Neural cell (in vitro differentiated cells): Measurements from ENCODE around the gene MYO18B. TPM values are rescaled to one million over a fixed set of nuclear protein-coding genes. Genes with fewer than 3 reads are reported as not detected.

Experiments
- H2AFZ ChIP-seq: fragments of 200-600, 300-800 bp; sonication (generic), shearing (Covaris generic); 2 replicates; pipeline ENCODE4 v1.6.0; 2014; ENCODE audit warnings: low read depth, mild to moderate bottlenecking, antibody characterized with exemption, low read length, moderate library complexity
- H3F3A ChIP-seq: fragments of 200-600 bp; shearing (Covaris generic); 2 replicates; pipeline ENCODE4 v1.6.1; 2016; ENCODE audit warnings: mild to moderate bottlenecking, moderate library complexity, mixed read lengths, antibody characterized with exemption, low read length; ENCODE audit not compliant: insufficient read depth, poor library complexity, severe bottlenecking
- H3K27ac ChIP-seq: fragments of 200-600, 300-800 bp; sonication (generic), shearing (Covaris generic); 2 replicates; pipeline ENCODE4 v1.5.1; 2014; ENCODE audit warnings: mild to moderate bottlenecking, low read length, moderate library complexity
- H3K27me3 ChIP-seq: fragments of 300-800, 200-600 bp; sonication (generic), shearing (Covaris generic); 2 replicates; pipeline ENCODE4 v1.6.0; 2014; ENCODE audit warnings: mild to moderate bottlenecking, low read depth, low read length, moderate library complexity; ENCODE audit not compliant: insufficient read depth
- H3K36me3 ChIP-seq: fragments of 300-800, 200-600 bp; sonication (generic), shearing (Covaris generic); 2 replicates; pipeline ENCODE4 v1.5.1; 2014; ENCODE audit warnings: mild to moderate bottlenecking, antibody characterized with exemption, low read length, moderate library complexity; ENCODE audit not compliant: insufficient read depth
- H3K4me2 ChIP-seq: fragments of 300-800, 200-600 bp; sonication (generic), shearing (Covaris generic); 2 replicates; pipeline ENCODE4 v1.6.0; 2014; ENCODE audit warnings: mild to moderate bottlenecking, low read length
- H3K4me3 ChIP-seq: fragments of 300-800, 200-600 bp; sonication (generic), shearing (Covaris generic); 2 replicates; pipeline ENCODE4 v1.5.1; 2014; ENCODE audit warnings: mild to moderate bottlenecking, low read length, moderate library complexity
- H3K79me2 ChIP-seq: fragments of 200-600 bp; shearing (Covaris generic); replicated peaks from 2 replicates; pipeline ENCODE4 v1.6.0; 2014; ENCODE audit warnings: mild to moderate bottlenecking, low read length, moderate library complexity; ENCODE audit not compliant: insufficient read depth
- H3K9ac ChIP-seq: fragments of 300-800, 200-600 bp; sonication (generic), shearing (Covaris generic); 2 replicates; pipeline ENCODE4 v1.6.1; 2016; ENCODE audit warnings: mild to moderate bottlenecking, low read length, mixed read lengths
- H3K9me2 ChIP-seq: fragments of 200-600 bp; shearing (Covaris generic); 2 replicates; pipeline ENCODE4 v1.6.1; 2016; ENCODE audit warnings: mild to moderate bottlenecking, low read length, mixed read lengths; ENCODE audit not compliant: insufficient read depth
- H3K9me3 ChIP-seq: fragments of 200-600, 300-800 bp; sonication (generic), shearing (Covaris generic); 2 replicates; pipeline ENCODE4 v1.6.1; 2016; ENCODE audit warnings: mild to moderate bottlenecking, mixed run types, low read length, moderate library complexity, mixed read lengths
- H4K20me1 ChIP-seq: fragments of 200-600 bp; shearing (Covaris generic); 2 replicates; pipeline ENCODE4 v1.6.1; 2016; ENCODE audit warnings: mild to moderate bottlenecking, mixed run types; ENCODE audit not compliant: insufficient read depth
- EP300 ChIP-seq: fragments of 450-650 bp; conservative IDR thresholded peaks from 2 replicates; pipeline ENCODE4 v1.6.1; 2014; ENCODE audit warnings: antibody characterized with exemption, mild to moderate bottlenecking, moderate library complexity; ENCODE audit not compliant: poor library complexity, severe bottlenecking
- EZH2 ChIP-seq: fragments of 200-600, 300-800 bp; shearing (Covaris generic), sonication (generic); IDR thresholded peaks from 2 replicates; pipeline ENCODE4 v1.6.1; 2014; ENCODE audit warnings: antibody characterized with exemption, low read length, borderline replicate concordance, mild to moderate bottlenecking; ENCODE audit not compliant: insufficient read depth, poor library complexity, severe bottlenecking
- MXI1 ChIP-seq: fragments of 450-650 bp; conservative IDR thresholded peaks from 2 replicates; pipeline ENCODE4 v1.6.1; 2014; ENCODE audit warnings: antibody characterized with exemption, mild to moderate bottlenecking; ENCODE audit not compliant: poor library complexity, severe bottlenecking
- POLR2AphosphoS5 ChIP-seq: IDR thresholded peaks from 2 replicates; pipeline ENCODE4 v1.6.1; 2012
- RAD21 ChIP-seq: fragments of 450-650 bp; conservative IDR thresholded peaks from 2 replicates; pipeline ENCODE4 v1.6.1; 2014; ENCODE audit warnings: antibody characterized with exemption, mild to moderate bottlenecking, moderate library complexity
- SMC3 ChIP-seq: fragments of 450-650 bp; conservative IDR thresholded peaks from 2 replicates; pipeline ENCODE4 v1.6.1; 2014; ENCODE audit warnings: antibody characterized with exemption, mild to moderate bottlenecking, moderate library complexity; ENCODE audit not compliant: poor library complexity
- TAF1 ChIP-seq: IDR thresholded peaks from 2 replicates; pipeline ENCODE4 v1.6.1; 2012; ENCODE audit warnings: low read depth
- polyA plus RNA-seq: library from polyadenylated mRNA; depleted of rRNA; stranded (reverse); fragments of >200 nt; gene quantifications from 2 replicates; pipeline ENCODE4 v1.2.3, GENCODE V29; 2014
- TF ChIP-seq, protein P1 (sequence below): fragments of 450-650 bp; IDR thresholded peaks from 2 replicates; pipeline ENCODE4 v1.5.1; 2014; ENCODE audit warnings: antibody characterized with exemption, mild to moderate bottlenecking, moderate library complexity; ENCODE audit not compliant: poor library complexity, severe bottlenecking
- TF ChIP-seq, protein P2 (sequence below): IDR thresholded peaks from 2 replicates; pipeline ENCODE4 v1.6.1; 2012; ENCODE audit warnings: borderline replicate concordance

MYO18B gene
- polyA plus RNA-seq, 1 donor from 2014 or later: 0.71 TPM

DNA sequence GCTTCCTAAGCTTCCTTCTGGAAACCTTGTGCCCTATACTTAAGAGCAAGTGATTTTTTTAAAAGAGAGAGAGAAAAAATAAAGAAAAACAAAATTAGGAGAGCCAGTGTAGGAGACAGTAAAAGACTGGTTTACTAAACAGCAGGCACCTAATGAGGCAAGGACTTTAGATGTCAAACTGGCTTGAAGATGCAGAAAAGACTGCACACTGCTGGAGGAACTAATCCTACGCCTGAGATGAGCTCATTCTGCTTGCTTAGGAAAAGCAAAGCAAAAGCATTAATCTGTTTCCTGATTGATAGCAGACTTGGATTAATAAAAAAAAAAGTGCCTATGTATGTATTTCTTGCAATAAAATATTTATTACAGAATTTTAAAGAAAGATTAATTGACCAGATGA, 313.7 kb downstream of the MYO18B start:
- H4K20me1 ChIP-seq: no peaks in the 10 kb centered on the region
- TF ChIP-seq, protein P1, sequence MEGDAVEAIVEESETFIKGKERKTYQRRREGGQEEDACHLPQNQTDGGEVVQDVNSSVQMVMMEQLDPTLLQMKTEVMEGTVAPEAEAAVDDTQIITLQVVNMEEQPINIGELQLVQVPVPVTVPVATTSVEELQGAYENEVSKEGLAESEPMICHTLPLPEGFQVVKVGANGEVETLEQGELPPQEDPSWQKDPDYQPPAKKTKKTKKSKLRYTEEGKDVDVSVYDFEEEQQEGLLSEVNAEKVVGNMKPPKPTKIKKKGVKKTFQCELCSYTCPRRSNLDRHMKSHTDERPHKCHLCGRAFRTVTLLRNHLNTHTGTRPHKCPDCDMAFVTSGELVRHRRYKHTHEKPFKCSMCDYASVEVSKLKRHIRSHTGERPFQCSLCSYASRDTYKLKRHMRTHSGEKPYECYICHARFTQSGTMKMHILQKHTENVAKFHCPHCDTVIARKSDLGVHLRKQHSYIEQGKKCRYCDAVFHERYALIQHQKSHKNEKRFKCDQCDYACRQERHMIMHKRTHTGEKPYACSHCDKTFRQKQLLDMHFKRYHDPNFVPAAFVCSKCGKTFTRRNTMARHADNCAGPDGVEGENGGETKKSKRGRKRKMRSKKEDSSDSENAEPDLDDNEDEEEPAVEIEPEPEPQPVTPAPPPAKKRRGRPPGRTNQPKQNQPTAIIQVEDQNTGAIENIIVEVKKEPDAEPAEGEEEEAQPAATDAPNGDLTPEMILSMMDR: no peak
- no peak overlapping the region for H3K4me3 ChIP-seq
- H2AFZ ChIP-seq: no peak overlapping the region
- H3K36me3 ChIP-seq: no peaks in the 10 kb centered on the region
- H3K9me3 ChIP-seq: no peaks in the 10 kb centered on the region
- H3K9ac ChIP-seq: no peak overlapping the region
- no peaks in the 10 kb centered on the region for H3K27me3 ChIP-seq
- H3K27ac ChIP-seq: no peak overlapping the region
- H3K79me2 ChIP-seq: no peaks in the 10 kb centered on the region
- H3K9me2 ChIP-seq: no peaks in the 10 kb centered on the region
- no peak overlapping the region for H3K4me2 ChIP-seq
- H3F3A ChIP-seq: no peaks in the 10 kb centered on the region

DNA sequence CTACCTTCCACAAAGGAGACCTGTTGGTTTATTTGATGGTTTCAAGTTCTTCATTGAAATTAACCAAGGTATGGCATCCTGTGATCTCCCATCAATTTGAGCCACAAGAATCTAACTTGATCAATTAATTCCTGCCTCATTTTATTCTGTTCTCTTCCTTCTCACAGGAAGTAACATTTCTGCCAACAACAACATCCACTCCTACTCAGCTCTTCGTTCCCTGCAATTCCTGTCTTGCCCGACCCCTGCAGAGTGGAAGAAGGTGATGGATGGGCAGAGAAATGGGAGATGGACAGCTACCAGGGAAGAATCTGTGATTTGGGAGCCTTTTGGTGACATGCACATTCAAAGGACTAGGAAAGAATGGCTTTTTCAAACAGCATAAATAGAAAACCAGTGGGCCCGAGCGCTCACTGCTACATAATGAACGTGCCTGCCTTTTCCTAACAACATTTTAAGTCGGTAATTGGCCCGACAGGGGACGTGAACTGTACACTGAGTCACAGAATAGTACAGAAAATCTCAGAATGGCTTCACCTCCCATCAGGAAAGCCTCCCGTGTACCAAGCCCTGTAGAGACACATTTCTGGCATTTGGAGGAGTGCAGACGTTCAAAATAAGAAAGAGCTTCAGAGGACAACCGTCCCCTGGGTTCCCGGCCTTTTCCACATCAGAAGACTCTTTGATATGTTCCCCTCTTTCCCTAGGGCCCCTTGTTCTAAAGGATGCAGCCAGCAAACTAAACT, 314.6 kb downstream of the MYO18B start:
- no peak overlapping the region for H2AFZ ChIP-seq
- no peak for TF ChIP-seq POLR2AphosphoS5
- no peak for TF ChIP-seq EP300
- no peak for TF ChIP-seq SMC3
- no peak for TF ChIP-seq EZH2
- no peak for TF ChIP-seq MXI1
- TF ChIP-seq, protein P2, sequence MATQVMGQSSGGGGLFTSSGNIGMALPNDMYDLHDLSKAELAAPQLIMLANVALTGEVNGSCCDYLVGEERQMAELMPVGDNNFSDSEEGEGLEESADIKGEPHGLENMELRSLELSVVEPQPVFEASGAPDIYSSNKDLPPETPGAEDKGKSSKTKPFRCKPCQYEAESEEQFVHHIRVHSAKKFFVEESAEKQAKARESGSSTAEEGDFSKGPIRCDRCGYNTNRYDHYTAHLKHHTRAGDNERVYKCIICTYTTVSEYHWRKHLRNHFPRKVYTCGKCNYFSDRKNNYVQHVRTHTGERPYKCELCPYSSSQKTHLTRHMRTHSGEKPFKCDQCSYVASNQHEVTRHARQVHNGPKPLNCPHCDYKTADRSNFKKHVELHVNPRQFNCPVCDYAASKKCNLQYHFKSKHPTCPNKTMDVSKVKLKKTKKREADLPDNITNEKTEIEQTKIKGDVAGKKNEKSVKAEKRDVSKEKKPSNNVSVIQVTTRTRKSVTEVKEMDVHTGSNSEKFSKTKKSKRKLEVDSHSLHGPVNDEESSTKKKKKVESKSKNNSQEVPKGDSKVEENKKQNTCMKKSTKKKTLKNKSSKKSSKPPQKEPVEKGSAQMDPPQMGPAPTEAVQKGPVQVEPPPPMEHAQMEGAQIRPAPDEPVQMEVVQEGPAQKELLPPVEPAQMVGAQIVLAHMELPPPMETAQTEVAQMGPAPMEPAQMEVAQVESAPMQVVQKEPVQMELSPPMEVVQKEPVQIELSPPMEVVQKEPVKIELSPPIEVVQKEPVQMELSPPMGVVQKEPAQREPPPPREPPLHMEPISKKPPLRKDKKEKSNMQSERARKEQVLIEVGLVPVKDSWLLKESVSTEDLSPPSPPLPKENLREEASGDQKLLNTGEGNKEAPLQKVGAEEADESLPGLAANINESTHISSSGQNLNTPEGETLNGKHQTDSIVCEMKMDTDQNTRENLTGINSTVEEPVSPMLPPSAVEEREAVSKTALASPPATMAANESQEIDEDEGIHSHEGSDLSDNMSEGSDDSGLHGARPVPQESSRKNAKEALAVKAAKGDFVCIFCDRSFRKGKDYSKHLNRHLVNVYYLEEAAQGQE: no peak
- TF ChIP-seq, protein P1: no peak
- no peak for TF ChIP-seq RAD21
- no peak for TF ChIP-seq TAF1
- H3K9me2 ChIP-seq: no peaks in the 10 kb centered on the region

More for the DNA sequence above, 314.6 kb downstream of the MYO18B start:
- no peaks in the 10 kb centered on the region for H4K20me1 ChIP-seq
- H3K27ac ChIP-seq: no peak overlapping the region
- no peaks in the 10 kb centered on the region for H3K27me3 ChIP-seq
- H3K4me2 ChIP-seq: no peak overlapping the region
- no peaks in the 10 kb centered on the region for H3K79me2 ChIP-seq
- H3K4me3 ChIP-seq: no peak overlapping the region
- H3K36me3 ChIP-seq: no peaks in the 10 kb centered on the region
- no peaks in the 10 kb centered on the region for H3F3A ChIP-seq
- H3K9me3 ChIP-seq: no peaks in the 10 kb centered on the region
- no peak overlapping the region for H3K9ac ChIP-seq
